HCT116 (cell line): ENCODE results near the gene ALX4. TPM values are rescaled to one million over a fixed set of nuclear protein-coding genes. Genes with fewer than 3 reads are reported as not detected.

ENCODE experiments used
- ATAC-seq: fragments of 200-7000 bp; cut with Tn5 transposase; 2 replicates; pipeline ENCODE4 v1.9.1; 2020; ENCODE audit warnings: mild to moderate bottlenecking, moderate library complexity
- BruUV-seq: library from RNA; stranded (reverse); fragments of 400-500 nt; replicated peaks from 2 replicates; lab custom pipeline; 2021; lab: Mats Ljungman, UMichigan
- CTCF ChIA-PET: fragments of 300-600 bp; sonication (Branson Sonifier 250); formaldehyde crosslinking; loops from one replicate; lab custom pipeline; 2021; ENCODE audit warnings: antibody characterized with exemption; lab: Charles Lee
- POLR2A ChIA-PET: fragments of 300-600, 350-600 bp; sonication (Branson Sonifier 250); formaldehyde crosslinking; loops from one replicate; lab custom pipeline; 2021; ENCODE audit warnings: antibody characterized with exemption; lab: Charles Lee
- RAD21 ChIA-PET, 2 experiments: fragments of 300-600 bp; sonication (Branson Sonifier 250); formaldehyde crosslinking; loops; one replicate each; lab custom pipeline; 2023; ENCODE audit warnings: low total read pairs in 2 of 2; ENCODE audit not compliant: uncharacterized antibody in 2 of 2, unreplicated experiment in 2 of 2, low non-redundant PET in 1 of 2; lab: Charles Lee
- DNase-seq: peaks from one replicate; pipeline ENCODE4 v3.0.0-alpha.2; 2010; ENCODE audit warnings: low read depth, low spot score
- H2AFZ ChIP-seq: fragments of 200-600 bp; shearing (Covaris generic), sonication (generic); 2 replicates; pipeline ENCODE4 v1.6.1; 2017; ENCODE audit warnings: low read depth, mixed run types, mixed read lengths, antibody characterized with exemption, low read length; ENCODE audit not compliant: poor library complexity, severe bottlenecking
- H3K27ac ChIP-seq: 2 replicates; pipeline ENCODE4 v1.5.1; 2012; ENCODE audit warnings: low read depth, low read length
- H3K27me3 ChIP-seq: fragments of 200-600 bp; sonication (generic); 2 replicates; pipeline ENCODE4 v1.6.1; 2016; ENCODE audit warnings: mixed run types, low read length, mixed read lengths; ENCODE audit not compliant: insufficient read depth
- H3K36me3 ChIP-seq, 2 experiments: fragments of 200-500 bp in 1 of 2; fragments of 200-600 bp in 1 of 2; sonication (Bioruptor generic) in 1 of 2; sonication (generic) in 1 of 2; 2 replicates each; pipeline versions ENCODE4 v1.5.1 to v1.6.1; 2014 to 2016; ENCODE audit warnings: low read length in 2 of 2, inconsistent platforms in 1 of 2, mixed read lengths in 1 of 2, mixed run types in 1 of 2; ENCODE audit not compliant: insufficient read depth in 2 of 2, control insufficient read depth in 1 of 2
- H3K4me1 ChIP-seq, 2 experiments: fragments of 200-600 bp in 1 of 2; sonication (generic) in 1 of 2; 2 replicates each; pipeline versions ENCODE4 v1.5.1 to v1.6.1; 2012 to 2017; ENCODE audit warnings: low read length in 2 of 2, inconsistent platforms in 1 of 2, mild to moderate bottlenecking in 1 of 2, mixed read lengths in 1 of 2, mixed run types in 1 of 2, moderate library complexity in 1 of 2; ENCODE audit not compliant: insufficient read depth in 2 of 2, control insufficient read depth in 1 of 2
- H3K4me2 ChIP-seq: fragments of 200-600 bp; sonication (generic); 2 replicates; pipeline ENCODE4 v1.6.1; 2017; ENCODE audit warnings: mixed run types, low read length, mixed read lengths
- H3K4me3 ChIP-seq, 2 experiments: fragments of 200-600 bp in 1 of 2; sonication (generic) in 1 of 2; replicated peaks in 1 of 2; 2 replicates each; pipeline ENCODE4 v1.5.1; 2011 to 2016; ENCODE audit warnings: low read length in 2 of 2, control low read depth in 1 of 2, low read depth in 1 of 2, mild to moderate bottlenecking in 1 of 2, mixed read lengths in 1 of 2, mixed run types in 1 of 2
- H3K79me2 ChIP-seq: fragments of 200-600 bp; sonication (generic); 2 replicates; pipeline ENCODE4 v1.6.1; 2017; ENCODE audit warnings: mild to moderate bottlenecking, mixed run types, low read length, moderate library complexity, mixed read lengths; ENCODE audit not compliant: insufficient read depth
- H3K9ac ChIP-seq: fragments of 200-600 bp; sonication (generic); 2 replicates; pipeline ENCODE4 v1.6.1; 2016; ENCODE audit warnings: low read length, mixed read lengths
- H3K9me2 ChIP-seq: fragments of 200-600 bp; sonication (generic), shearing (Covaris generic); 2 replicates; pipeline ENCODE4 v1.6.1; 2017; ENCODE audit warnings: mixed run types, mild to moderate bottlenecking, moderate library complexity; ENCODE audit not compliant: insufficient read depth
- H3K9me3 ChIP-seq, 2 experiments: fragments of 200-500 bp in 1 of 2; fragments of 200-600 bp in 1 of 2; sonication (Bioruptor generic) in 1 of 2; sonication (generic) in 1 of 2; 2 replicates each; pipeline ENCODE4 v1.6.1; 2014 to 2017; ENCODE audit warnings: low read length in 2 of 2, mixed read lengths in 2 of 2, inconsistent platforms in 1 of 2, low read depth in 1 of 2, mild to moderate bottlenecking in 1 of 2, mixed run types in 1 of 2, moderate library complexity in 1 of 2; ENCODE audit not compliant: control insufficient read depth in 1 of 2, insufficient read depth in 1 of 2
- H4K20me1 ChIP-seq: fragments of 200-600 bp; sonication (generic), shearing (Covaris generic); 2 replicates; pipeline ENCODE4 v1.6.1; 2017; ENCODE audit warnings: mixed run types, mild to moderate bottlenecking, moderate library complexity; ENCODE audit not compliant: insufficient read depth
- CEBPB ChIP-seq: IDR thresholded peaks from 2 replicates; pipeline ENCODE4 v1.6.1; 2012; ENCODE audit warnings: low read depth
- EZH2phosphoT487 ChIP-seq: fragments of 200-600 bp; IDR thresholded peaks from 2 replicates; pipeline ENCODE4 v1.6.1; 2018; ENCODE audit warnings: antibody characterized with exemption, borderline replicate concordance
- REST ChIP-seq: IDR thresholded peaks from 2 replicates; pipeline ENCODE4 v1.6.1; 2012; ENCODE audit warnings: low read depth
- SIN3A ChIP-seq: IDR thresholded peaks from 2 replicates; pipeline ENCODE4 v1.6.1; 2012; ENCODE audit warnings: low read depth
- ZFX ChIP-seq: fragments of 450-650 bp; IDR thresholded peaks from 2 replicates; pipeline ENCODE4 v1.6.1; 2017
- ZNF274 ChIP-seq: fragments of 200-500 bp; sonication (Bioruptor generic); IDR thresholded peaks from 2 replicates; pipeline ENCODE4 v1.6.1; 2014; ENCODE audit warnings: mild to moderate bottlenecking, low read depth, low read length, inconsistent platforms
- intact Hi-C: fragments of 100-400 bp; cut with micrococcal nuclease; formaldehyde crosslinking; loops from 2 replicates; pipeline ENCODE4 v1.10.0; 2022
- total RNA-seq: library from RNA; stranded (reverse); gene quantifications from one replicate; pipeline ENCODE4 v1.2.1, GENCODE V29; 2021; ENCODE audit not compliant: unreplicated experiment

Gene ALX4
- total RNA-seq, 1 experiment from 2014 or later = not detected

- TF ChIP-seq ZNF274 = no peak
- TF ChIP-seq REST = no peak
- TF ChIP-seq EZH2phosphoT487 = no peak
- no peak for TF ChIP-seq SIN3A
- TF ChIP-seq ZFX = no peak
- TF ChIP-seq CEBPB = no peak
- POLR2A ChIA-PET = no interaction called here
- H3K9me2 ChIP-seq = no peaks in the 10 kb centered on the region
- intact Hi-C loops = no loop called here
- no peak overlapping the region for H3K4me2 ChIP-seq
- no peak overlapping the region for H2AFZ ChIP-seq
- CTCF ChIA-PET = no interaction called here
- no peaks in the 10 kb centered on the region for H3K36me3 ChIP-seq
- no TSS peak for BruUV-seq
- no peak overlapping the region for H3K27ac ChIP-seq
- DNase-seq (no peak), ATAC-seq (no peak)
- H4K20me1 ChIP-seq = no peaks in the 10 kb centered on the region
- RAD21 ChIA-PET = no interaction called here
- H3K4me1 ChIP-seq = peaks cover 2 to 12% of the 10 kb centered on the region in 2 experiments
- H3K9ac ChIP-seq = no peak overlapping the region
- no peak overlapping the region for H3K4me3 ChIP-seq
- H3K9me3 ChIP-seq = no peaks in the 10 kb centered on the region
- H3K27me3 ChIP-seq = no peaks in the 10 kb centered on the region
- H3K79me2 ChIP-seq = no peaks in the 10 kb centered on the region
These were observed 3.7 kb downstream of the ALX4 start for GRCh38 chr11:44306052-44306917.
